ENCODE measurements around the gene PLGRKT. TPM values are rescaled to one million over a fixed set of nuclear protein-coding genes. Genes with fewer than 3 reads are reported as not detected.
A peak's percentile ranks its signal among the peaks of the same experiment; 100 is the strongest.
"Not testable (repeated sequence)": the region's sequence is repeated elsewhere in the genome, so short reads cannot be mapped to it uniquely, and the experiment has no call there.

Gene PLGRKT
- total RNA-seq, 2 experiments from 2014 or later: 10.4 to 26.1 TPM

- no peaks in the 10 kb centered on the region for H3K9me3 ChIP-seq (ENCODE audit: low read length)
- no peak overlapping the region for H3K4me2 ChIP-seq (ENCODE audit: low read length)
- H3K9me2 ChIP-seq (ENCODE audit: insufficient read depth, low read length): no peaks in the 10 kb centered on the region
- H2AFZ ChIP-seq (ENCODE audit: low read length): no peak overlapping the region
- intact Hi-C loops (cut with micrococcal nuclease; ENCODE audit: unreplicated experiment): no loop called here
- DNase-seq (ENCODE audit: low spot score): no peak
- no peak overlapping the region for H3K27ac ChIP-seq (ENCODE audit: low read depth, low read length, poor library complexity, severe bottlenecking)
- no peak overlapping the region for H3K4me3 ChIP-seq (ENCODE audit: low read depth, low read length, poor library complexity, severe bottlenecking)
- H3K36me3 ChIP-seq (ENCODE audit: insufficient read depth, low read length): no peaks in the 10 kb centered on the region
- ChIA-PET POLR2A (interaction anchor here (0.6 to 1.3 kb wide), 4 partner anchors 9 to 312 kb away, joined by 3 to 4 read pairs (median 3); no protein-coding TSS in a partner anchor), CTCF (ENCODE audit: unreplicated experiment) (no interaction called here)
- H3K79me2 ChIP-seq (ENCODE audit: insufficient read depth, low read depth, low read length): no peaks in the 10 kb centered on the region
- TF ChIP-seq, protein P1, sequence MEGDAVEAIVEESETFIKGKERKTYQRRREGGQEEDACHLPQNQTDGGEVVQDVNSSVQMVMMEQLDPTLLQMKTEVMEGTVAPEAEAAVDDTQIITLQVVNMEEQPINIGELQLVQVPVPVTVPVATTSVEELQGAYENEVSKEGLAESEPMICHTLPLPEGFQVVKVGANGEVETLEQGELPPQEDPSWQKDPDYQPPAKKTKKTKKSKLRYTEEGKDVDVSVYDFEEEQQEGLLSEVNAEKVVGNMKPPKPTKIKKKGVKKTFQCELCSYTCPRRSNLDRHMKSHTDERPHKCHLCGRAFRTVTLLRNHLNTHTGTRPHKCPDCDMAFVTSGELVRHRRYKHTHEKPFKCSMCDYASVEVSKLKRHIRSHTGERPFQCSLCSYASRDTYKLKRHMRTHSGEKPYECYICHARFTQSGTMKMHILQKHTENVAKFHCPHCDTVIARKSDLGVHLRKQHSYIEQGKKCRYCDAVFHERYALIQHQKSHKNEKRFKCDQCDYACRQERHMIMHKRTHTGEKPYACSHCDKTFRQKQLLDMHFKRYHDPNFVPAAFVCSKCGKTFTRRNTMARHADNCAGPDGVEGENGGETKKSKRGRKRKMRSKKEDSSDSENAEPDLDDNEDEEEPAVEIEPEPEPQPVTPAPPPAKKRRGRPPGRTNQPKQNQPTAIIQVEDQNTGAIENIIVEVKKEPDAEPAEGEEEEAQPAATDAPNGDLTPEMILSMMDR (conservative IDR thresholded peaks at IDR 0.05; ENCODE audit: low read length): no peak
- TF ChIP-seq EZH2phosphoT487 (IDR thresholded peaks at IDR 0.05; ENCODE audit: borderline replicate concordance, low read depth, low read length): no peak
- no peaks in the 10 kb centered on the region for H4K20me1 ChIP-seq (ENCODE audit: insufficient read depth, low read length)
- peaks cover 4% of the 10 kb centered on the region for H3K4me1 ChIP-seq (ENCODE audit: insufficient read depth, low read length, poor library complexity, severe bottlenecking)
- no TSS peak for BruUV-seq (replicated peaks)
Observed at GRCh38 chr9:5352637-5353248, 85.0 kb downstream of the PLGRKT start.

GRCh38 chr9:5338992-5339981 lies 98.4 kb downstream of the PLGRKT start, which contains the start of gene RLN1:
Gene RLN1 (minus strand): TSS chr9:5339876. CDS start chr9:5339746, 130 bp downstream.
- H3K79me2 ChIP-seq (ENCODE audit: insufficient read depth, low read depth, low read length); H3K9me3 ChIP-seq (ENCODE audit: low read length); H4K20me1 ChIP-seq (ENCODE audit: insufficient read depth, low read length); H3K36me3 ChIP-seq (ENCODE audit: insufficient read depth, low read length); H3K9me2 ChIP-seq (ENCODE audit: insufficient read depth, low read length); BruUV-seq (replicated peaks); H3K27ac ChIP-seq (ENCODE audit: low read depth, low read length, poor library complexity, severe bottlenecking); intact Hi-C loops (cut with micrococcal nuclease; ENCODE audit: unreplicated experiment); CTCF ChIA-PET (ENCODE audit: unreplicated experiment): not testable (repeated sequence)
- peak; percentile 5 for DNase-seq (ENCODE audit: low spot score)
- H3K4me1 ChIP-seq (ENCODE audit: insufficient read depth, low read length, poor library complexity, severe bottlenecking): peaks cover 14% of the 10 kb centered on the region
- peak within 1 kb of the TSS; percentile 26 for H3K4me3 ChIP-seq (ENCODE audit: low read depth, low read length, poor library complexity, severe bottlenecking)
- peak within 1 kb of the TSS; percentile 85 for H2AFZ ChIP-seq (ENCODE audit: low read length)
- POLR2A ChIA-PET: interaction anchor here (1.0 to 2.0 kb wide), 2 partner anchors 10 to 11 kb away, joined by 3 to 7 read pairs; no protein-coding TSS in a partner anchor
- H3K4me2 ChIP-seq (ENCODE audit: low read length): peak within 1 kb of the TSS; percentile 47; the same call in 1 of the 2 replicates

- H3K9me2 ChIP-seq (ENCODE audit: insufficient read depth, low read length): no peaks in the 10 kb centered on the region
- no peak for TF ChIP-seq EZH2phosphoT487 (IDR thresholded peaks at IDR 0.05; ENCODE audit: borderline replicate concordance, low read depth, low read length)
- TF ChIP-seq, protein P1 (conservative IDR thresholded peaks at IDR 0.05; ENCODE audit: low read length): no peak
- H3K36me3 ChIP-seq (ENCODE audit: insufficient read depth, low read length): no peaks in the 10 kb centered on the region
- DNase-seq (ENCODE audit: low spot score): peak; percentile 18
- CTCF ChIA-PET (ENCODE audit: unreplicated experiment): no interaction called here
- H3K27ac ChIP-seq (ENCODE audit: low read depth, low read length, poor library complexity, severe bottlenecking): no peak overlapping the region
- peaks cover 14% of the 10 kb centered on the region for H3K4me1 ChIP-seq (ENCODE audit: insufficient read depth, low read length, poor library complexity, severe bottlenecking)
- no peaks in the 10 kb centered on the region for H4K20me1 ChIP-seq (ENCODE audit: insufficient read depth, low read length)
- no TSS peak for BruUV-seq (replicated peaks)
- POLR2A ChIA-PET: interaction anchor here (1.4 to 2.1 kb wide), 2 partner anchors 25 to 100 kb away, joined by 3 to 5 read pairs; no protein-coding TSS in a partner anchor
- H3K4me3 ChIP-seq (ENCODE audit: low read depth, low read length, poor library complexity, severe bottlenecking): no peak overlapping the region
- intact Hi-C loops (cut with micrococcal nuclease; ENCODE audit: unreplicated experiment): no loop called here
- H3K9me3 ChIP-seq (ENCODE audit: low read length): no peaks in the 10 kb centered on the region
- H3K79me2 ChIP-seq (ENCODE audit: insufficient read depth, low read depth, low read length): no peaks in the 10 kb centered on the region
- H3K4me2 ChIP-seq (ENCODE audit: low read length): peak overlapping the region; percentile 58
- H2AFZ ChIP-seq (ENCODE audit: low read length): peak overlapping the region; percentile 84
Observed at GRCh38 chr9:5336688-5337087, 101.0 kb downstream of the PLGRKT start.

DNA sequence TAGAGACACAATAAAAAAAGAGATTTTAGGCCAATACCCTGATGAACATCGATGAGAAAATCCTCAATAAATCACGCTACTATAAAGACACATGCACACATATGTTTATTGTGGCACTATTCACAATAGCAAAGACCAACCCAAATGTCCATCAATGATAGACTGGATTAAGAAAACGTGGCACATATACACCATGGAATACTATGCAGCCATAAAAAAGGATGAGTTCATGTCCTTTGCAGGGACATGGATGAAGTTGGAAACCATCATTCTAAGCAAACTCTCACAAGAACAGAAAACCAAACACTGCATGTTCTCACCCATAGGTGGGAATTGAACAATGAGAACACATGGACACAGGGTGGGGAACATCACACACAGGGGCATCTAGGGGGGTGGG lies 106.4 kb downstream of the PLGRKT start:
- intact Hi-C loops (cut with micrococcal nuclease; ENCODE audit: unreplicated experiment): not testable (repeated sequence)
- POLR2A ChIA-PET: interaction anchor here (0.6 kb wide), 1 partner anchor 13 kb away, joined by 4 read pairs; no protein-coding TSS in a partner anchor

More for the DNA sequence above, 106.4 kb downstream of the PLGRKT start:
- H3K79me2 ChIP-seq (ENCODE audit: insufficient read depth, low read depth, low read length); BruUV-seq (replicated peaks); H4K20me1 ChIP-seq (ENCODE audit: insufficient read depth, low read length); H3K27ac ChIP-seq (ENCODE audit: low read depth, low read length, poor library complexity, severe bottlenecking); H3K36me3 ChIP-seq (ENCODE audit: insufficient read depth, low read length); H3K4me1 ChIP-seq (ENCODE audit: insufficient read depth, low read length, poor library complexity, severe bottlenecking); H3K9me3 ChIP-seq (ENCODE audit: low read length); H2AFZ ChIP-seq (ENCODE audit: low read length); DNase-seq (ENCODE audit: low spot score); H3K4me2 ChIP-seq (ENCODE audit: low read length); CTCF ChIA-PET (ENCODE audit: unreplicated experiment); H3K4me3 ChIP-seq (ENCODE audit: low read depth, low read length, poor library complexity, severe bottlenecking); H3K9me2 ChIP-seq (ENCODE audit: insufficient read depth, low read length): not testable (repeated sequence)
